ENCODE results near the gene GPR45. TPM values are rescaled to one million over a fixed set of nuclear protein-coding genes. Genes with fewer than 3 reads are reported as not detected.

The GPR45 gene
- total and polyA plus RNA-seq, 9 donors: not detected

- H3K36me3 ChIP-seq: no peaks in the 10 kb centered on the region
- no peaks in the 10 kb centered on the region for H3K9me3 ChIP-seq
- no peak overlapping the region for H3K4me3 ChIP-seq
- WGBS, 3 donors: 31 to 41% (median 34%) methylated on average over 3 of the region's 3 CpGs
- no peaks in the 10 kb centered on the region for H3K4me1 ChIP-seq (ENCODE audit: insufficient read depth)
- TF ChIP-seq CTCF (IDR thresholded peaks at IDR 0.05) (no peak), EP300 (IDR thresholded peaks at IDR 0.05) (no peak), POLR2A (IDR thresholded peaks at IDR 0.05) (no peak)
- H3K27me3 ChIP-seq: no peaks in the 10 kb centered on the region
- intact Hi-C loops (cut with DNase I): no loop called here
- no peak for DNase-seq
- H3K27ac ChIP-seq: no peak overlapping the region
Observed at GRCh38 chr2:105220604-105221003, 20.9 kb upstream of the GPR45 start.

GRCh38 chr2:105224444-105224843, 17.1 kb upstream of the GPR45 start:
- no peaks in the 10 kb centered on the region for H3K27me3 ChIP-seq

GRCh38 chr2:105231232-105231619, 10.3 kb upstream of the GPR45 start:
- 18 to 30% (median 24%) methylated on average over 3 of the region's 3 CpGs for WGBS, 3 donors
- intact Hi-C loops (cut with DNase I): loop anchor here in 2 of 4 donors (10.0 kb wide), 1 partner anchor 116 kb away; no protein-coding TSS in a partner anchor
- Histone ChIP-seq H3K9me3 (no peaks in the 10 kb centered on the region), H3K36me3 (no peaks in the 10 kb centered on the region), H3K27me3 (no peaks in the 10 kb centered on the region), H3K4me3 (no peak overlapping the region), H3K27ac (no peak overlapping the region), H3K4me1 (ENCODE audit: insufficient read depth) (no peaks in the 10 kb centered on the region)
- DNase-seq: no peak
- TF ChIP-seq POLR2A (IDR thresholded peaks at IDR 0.05) (no peak), CTCF (IDR thresholded peaks at IDR 0.05) (no peak), EP300 (IDR thresholded peaks at IDR 0.05) (no peak)

More at GRCh38 chr2:105224444-105224843, 17.1 kb upstream of the GPR45 start:
- Histone ChIP-seq H3K9me3 (no peaks in the 10 kb centered on the region), H3K4me3 (no peak overlapping the region), H3K4me1 (ENCODE audit: insufficient read depth) (no peaks in the 10 kb centered on the region), H3K27ac (no peak overlapping the region), H3K36me3 (no peaks in the 10 kb centered on the region)
- WGBS, 3 donors: 37 to 67% (median 40%) methylated on average over 9 of the region's 9 CpGs
- TF ChIP-seq POLR2A (IDR thresholded peaks at IDR 0.05) (no peak), EP300 (IDR thresholded peaks at IDR 0.05) (no peak), CTCF (IDR thresholded peaks at IDR 0.05) (no peak)
- intact Hi-C loops (cut with DNase I): no loop called here
- no peak for DNase-seq

GRCh38 chr2:105235388-105236059, 6.0 kb upstream of the GPR45 start:
- WGBS, 3 donors: 13 to 17% (median 14%) methylated on average over 12 of the region's 12 CpGs
- Histone ChIP-seq H3K4me3 (no peak overlapping the region), H3K27me3 (no peaks in the 10 kb centered on the region), H3K27ac (no peak overlapping the region), H3K36me3 (no peaks in the 10 kb centered on the region), H3K4me1 (ENCODE audit: insufficient read depth) (no peaks in the 10 kb centered on the region), H3K9me3 (no peaks in the 10 kb centered on the region)
- no peak for TF ChIP-seq EP300 (IDR thresholded peaks at IDR 0.05)
- DNase-seq: peak; percentile 46 to 72 (median 52)
- intact Hi-C loops (cut with DNase I): loop anchor here (5.0 to 10.0 kb wide), 3 partner anchors 118 to 123 kb away; no protein-coding TSS in a partner anchor

GRCh38 chr2:105236060-105236424, 5.5 kb upstream of the GPR45 start:
- Histone ChIP-seq H3K27ac (no peak overlapping the region), H3K36me3 (no peaks in the 10 kb centered on the region), H3K27me3 (no peaks in the 10 kb centered on the region), H3K4me1 (ENCODE audit: insufficient read depth) (no peaks in the 10 kb centered on the region), H3K9me3 (no peaks in the 10 kb centered on the region), H3K4me3 (no peak overlapping the region)
- no peak for DNase-seq
- WGBS, 3 donors: 24 to 30% (median 28%) methylated on average over 5 of the region's 5 CpGs
- intact Hi-C loops (cut with DNase I): loop anchor here (5.0 to 10.0 kb wide), 3 partner anchors 119 to 124 kb away; no protein-coding TSS in a partner anchor
- TF ChIP-seq EP300 (IDR thresholded peaks at IDR 0.05) (no peak), POLR2A (IDR thresholded peaks at IDR 0.05) (no peak), CTCF (IDR thresholded peaks at IDR 0.05) (no peak)
